GM19397 (cell line): ENCODE data around the gene ARID3A.

ENCODE experiments used
- ATAC-seq: cut with Tn5 transposase; IDR thresholded peaks from one replicate; pipeline ENCODE4 v1.9.1; 2021; ENCODE audit warnings: mild to moderate bottlenecking, moderate library complexity; ENCODE audit not compliant: unreplicated experiment

ARID3A gene

DNA sequence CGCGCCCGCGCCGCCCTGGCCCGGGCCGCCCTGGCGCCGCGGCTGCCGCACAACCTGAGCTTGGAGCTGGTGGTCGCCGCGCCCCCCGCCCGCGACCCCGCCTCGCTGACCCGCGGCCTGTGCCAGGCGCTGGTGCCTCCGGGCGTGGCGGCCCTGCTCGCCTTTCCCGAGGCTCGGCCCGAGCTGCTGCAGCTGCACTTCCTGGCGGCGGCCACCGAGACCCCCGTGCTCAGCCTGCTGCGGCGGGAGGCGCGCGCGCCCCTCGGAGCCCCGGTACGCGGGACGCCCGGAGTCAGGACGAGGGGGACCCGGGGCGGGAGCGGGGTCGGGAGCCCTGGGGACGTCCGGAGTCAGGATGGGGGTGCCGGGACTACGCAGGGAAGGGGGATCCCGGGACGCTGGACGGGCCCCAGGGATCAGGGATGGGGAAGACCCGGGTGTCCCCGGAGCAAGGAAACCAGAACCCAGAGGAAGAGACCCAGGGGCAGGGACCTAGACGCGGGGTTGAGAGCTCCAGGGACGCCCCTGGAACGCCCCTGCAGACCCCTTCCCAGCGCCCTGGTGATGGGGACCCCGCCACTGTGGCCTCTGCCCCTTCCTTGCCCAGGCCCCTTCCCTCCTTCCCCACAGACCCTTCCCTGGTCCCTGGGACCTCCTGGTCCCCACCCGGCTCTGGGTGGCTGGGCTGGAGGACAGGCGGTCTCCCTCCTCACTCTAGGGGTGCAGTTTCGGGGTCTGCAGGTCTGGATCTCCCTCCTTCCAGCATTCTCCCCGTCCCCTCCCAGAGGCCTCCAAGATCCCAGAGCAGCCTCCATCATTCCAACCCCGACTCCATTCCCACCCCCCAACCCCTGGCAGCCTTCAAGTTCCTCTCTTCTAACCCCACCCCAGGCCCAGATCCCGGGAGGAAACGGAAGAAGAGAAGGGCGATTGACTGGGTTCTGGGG lies 75.0 kb downstream of the ARID3A start:
- ATAC-seq, result no peak

DNA sequence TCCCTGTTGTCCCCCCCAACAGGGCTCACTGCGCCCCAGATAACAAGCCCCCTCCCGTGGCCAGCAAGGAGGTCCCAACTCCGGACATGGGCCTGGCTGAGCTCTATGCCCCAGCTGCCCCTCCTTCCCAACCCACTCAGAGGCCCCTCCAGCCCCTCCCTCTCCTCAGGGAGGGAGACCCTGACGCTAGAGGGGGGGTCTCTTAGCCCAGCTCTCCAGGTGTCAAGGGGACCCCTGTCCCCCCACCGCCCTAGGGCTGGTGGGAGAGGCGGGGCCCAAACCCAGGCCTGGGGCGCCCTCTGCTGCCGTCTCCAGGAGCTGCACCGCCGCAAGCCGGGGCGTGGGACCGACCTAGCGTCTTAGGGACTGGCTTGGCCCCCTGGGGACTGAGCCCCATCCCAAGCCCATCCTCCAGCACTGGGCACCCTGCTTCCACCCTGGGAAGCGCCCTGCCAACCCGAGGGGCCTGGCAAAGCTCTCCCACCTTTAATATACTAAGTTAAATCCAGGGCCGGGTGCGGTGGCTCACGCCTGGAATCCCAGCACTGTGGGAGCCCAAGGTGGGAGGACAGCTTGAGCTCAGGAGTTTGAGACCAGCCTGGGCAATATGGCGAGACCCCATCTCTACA lies 75.8 kb downstream of the ARID3A start:
- ATAC-seq, result no peak

DNA sequence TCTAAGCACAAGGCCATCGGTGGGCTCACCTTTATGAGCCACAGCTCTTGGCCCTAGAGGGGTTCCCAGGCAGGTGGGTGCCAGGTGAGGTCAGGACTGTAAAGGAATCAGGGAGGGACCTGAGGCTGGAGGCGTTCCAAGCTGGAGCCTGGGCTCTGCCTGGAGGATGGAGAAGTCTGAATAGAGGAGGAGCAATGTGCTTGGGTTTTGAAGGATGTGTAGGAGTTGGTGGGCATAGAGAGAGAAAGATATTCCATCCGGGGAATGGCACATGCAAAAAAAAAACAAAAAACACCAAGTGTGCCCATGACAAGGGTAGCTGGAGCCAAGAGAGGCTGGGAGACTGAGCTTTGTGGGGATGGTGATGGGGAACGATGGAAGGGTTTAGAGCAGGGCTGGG lies 76.8 kb downstream of the ARID3A start:
- no peak for ATAC-seq

DNA sequence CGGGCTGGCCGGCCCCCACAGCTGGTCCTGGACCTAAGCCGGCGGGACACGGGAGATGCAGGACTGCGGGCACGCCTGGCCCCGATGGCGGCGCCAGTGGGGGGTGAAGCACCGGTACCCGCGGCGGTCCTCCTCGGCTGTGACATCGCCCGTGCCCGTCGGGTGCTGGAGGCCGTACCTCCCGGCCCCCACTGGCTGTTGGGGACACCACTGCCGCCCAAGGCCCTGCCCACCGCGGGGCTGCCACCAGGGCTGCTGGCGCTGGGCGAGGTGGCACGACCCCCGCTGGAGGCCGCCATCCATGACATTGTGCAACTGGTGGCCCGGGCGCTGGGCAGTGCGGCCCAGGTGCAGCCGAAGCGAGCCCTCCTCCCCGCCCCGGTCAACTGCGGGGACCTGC lies 77.4 kb downstream of the ARID3A start:
- no peak for ATAC-seq

DNA sequence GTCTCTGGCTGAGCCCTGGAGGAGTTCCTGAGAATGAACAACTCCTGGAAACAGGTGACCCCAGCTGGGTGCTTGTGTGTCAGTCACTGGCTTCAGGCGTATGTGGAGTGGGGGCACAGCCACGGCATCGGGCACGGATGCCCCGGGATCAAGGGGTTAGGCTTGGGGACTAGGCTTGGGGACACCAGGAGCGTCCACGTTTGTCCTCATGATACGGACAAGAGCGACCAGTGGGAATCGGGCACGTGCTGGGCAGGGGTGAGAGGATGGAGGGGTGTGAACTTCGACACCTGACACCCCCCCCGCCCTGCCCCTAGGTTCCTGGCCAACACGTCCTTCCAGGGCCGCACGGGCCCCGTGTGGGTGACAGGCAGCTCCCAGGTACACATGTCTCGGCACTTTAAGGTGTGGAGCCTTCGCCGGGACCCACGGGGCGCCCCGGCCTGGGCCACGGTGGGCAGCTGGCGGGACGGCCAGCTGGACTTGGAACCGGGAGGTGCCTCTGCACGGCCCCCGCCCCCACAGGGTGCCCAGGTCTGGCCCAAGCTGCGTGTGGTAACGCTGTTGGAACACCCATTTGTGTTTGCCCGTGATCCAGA lies 78.5 kb downstream of the ARID3A start:
- ATAC-seq, result no peak

DNA sequence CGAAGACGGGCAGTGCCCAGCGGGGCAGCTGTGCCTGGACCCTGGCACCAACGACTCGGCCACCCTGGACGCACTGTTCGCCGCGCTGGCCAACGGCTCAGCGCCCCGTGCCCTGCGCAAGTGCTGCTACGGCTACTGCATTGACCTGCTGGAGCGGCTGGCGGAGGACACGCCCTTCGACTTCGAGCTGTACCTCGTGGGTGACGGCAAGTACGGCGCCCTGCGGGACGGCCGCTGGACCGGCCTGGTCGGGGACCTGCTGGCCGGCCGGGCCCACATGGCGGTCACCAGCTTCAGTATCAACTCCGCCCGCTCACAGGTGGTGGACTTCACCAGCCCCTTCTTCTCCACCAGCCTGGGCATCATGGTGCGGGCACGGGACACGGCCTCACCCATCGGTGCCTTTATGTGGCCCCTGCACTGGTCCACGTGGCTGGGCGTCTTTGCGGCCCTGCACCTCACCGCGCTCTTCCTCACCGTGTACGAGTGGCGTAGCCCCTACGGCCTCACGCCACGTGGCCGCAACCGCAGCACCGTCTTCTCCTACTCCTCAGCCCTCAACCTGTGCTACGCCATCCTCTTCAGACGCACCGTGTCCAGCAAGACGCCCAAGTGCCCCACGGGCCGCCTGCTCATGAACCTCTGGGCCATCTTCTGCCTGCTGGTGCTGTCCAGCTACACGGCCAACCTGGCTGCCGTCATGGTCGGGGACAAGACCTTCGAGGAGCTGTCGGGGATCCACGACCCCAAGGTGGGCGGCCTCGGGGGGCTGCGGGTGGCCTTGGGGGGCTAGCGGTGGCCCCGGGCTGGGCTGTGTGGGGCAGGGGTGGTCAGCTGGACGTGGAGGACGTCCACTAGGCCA lies 79.2 kb downstream of the ARID3A start:
- no peak for ATAC-seq

DNA sequence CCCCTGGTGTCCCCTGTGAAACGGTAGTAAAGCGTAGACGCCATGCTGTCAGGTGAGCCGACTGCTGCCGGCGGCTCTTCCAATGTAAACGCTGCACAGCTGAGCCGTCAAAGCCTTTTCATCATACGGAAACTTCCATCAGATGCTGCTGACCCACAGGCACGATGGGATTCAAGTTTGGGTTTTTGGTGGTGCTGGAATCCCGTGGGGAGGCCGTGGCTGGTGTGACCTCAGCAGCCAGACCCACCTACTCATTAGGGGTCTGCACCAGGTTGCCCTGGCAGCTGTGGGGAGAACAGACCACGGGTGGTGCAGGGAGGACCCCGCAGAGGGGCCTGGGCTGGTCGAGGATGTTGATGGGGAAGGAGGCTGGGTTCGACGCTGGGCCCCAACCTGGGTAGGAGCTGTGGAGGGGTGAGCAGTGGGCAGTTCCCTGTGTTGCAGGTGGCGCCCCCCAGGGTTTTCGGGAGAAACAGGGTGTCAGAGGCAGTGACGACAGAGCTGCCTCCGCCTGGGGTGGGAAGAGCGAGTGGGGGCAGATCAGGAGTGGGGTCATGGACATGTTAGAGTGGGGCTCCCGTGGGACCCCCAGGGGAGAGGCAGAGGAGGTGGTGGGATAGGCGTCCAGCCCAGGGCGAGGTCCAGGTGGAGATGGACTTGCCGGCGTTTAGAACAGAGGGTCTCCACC lies 81.0 kb downstream of the ARID3A start:
- ATAC-seq, result no peak

DNA sequence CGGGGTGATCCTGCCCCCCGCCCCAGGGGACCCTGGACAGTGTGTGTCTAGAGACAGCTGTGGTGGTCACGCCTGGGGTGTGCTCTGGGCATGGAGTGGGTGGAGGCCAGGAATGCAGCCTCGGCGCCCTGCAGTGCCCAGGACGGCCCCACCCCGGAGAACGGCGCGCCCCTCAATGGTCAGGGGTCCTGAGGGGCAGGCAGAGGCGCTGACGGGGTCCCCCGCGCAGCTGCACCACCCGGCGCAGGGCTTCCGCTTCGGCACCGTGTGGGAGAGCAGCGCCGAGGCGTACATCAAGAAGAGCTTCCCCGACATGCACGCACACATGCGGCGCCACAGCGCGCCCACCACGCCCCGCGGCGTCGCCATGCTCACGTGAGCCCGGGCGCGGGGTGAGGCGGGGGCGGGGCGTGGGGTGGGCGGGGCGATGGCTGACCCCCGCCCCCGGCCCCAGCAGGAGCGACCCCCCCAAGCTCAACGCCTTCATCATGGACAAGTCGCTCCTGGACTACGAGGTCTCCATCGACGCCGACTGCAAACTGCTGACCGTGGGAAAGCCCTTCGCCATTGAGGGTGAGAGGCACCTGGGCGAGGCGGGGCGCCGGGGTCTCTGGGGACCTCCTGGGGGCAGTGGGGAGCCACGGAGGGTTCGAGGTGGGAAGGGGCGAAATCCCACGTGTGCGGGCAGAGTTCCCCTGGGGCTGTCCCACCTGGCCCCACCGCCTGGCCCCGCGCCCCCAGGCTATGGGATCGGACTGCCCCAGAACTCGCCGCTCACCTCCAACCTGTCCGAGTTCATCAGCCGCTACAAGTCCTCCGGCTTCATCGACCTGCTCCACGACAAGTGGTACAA lies 81.8 kb downstream of the ARID3A start:
- no peak for ATAC-seq

DNA sequence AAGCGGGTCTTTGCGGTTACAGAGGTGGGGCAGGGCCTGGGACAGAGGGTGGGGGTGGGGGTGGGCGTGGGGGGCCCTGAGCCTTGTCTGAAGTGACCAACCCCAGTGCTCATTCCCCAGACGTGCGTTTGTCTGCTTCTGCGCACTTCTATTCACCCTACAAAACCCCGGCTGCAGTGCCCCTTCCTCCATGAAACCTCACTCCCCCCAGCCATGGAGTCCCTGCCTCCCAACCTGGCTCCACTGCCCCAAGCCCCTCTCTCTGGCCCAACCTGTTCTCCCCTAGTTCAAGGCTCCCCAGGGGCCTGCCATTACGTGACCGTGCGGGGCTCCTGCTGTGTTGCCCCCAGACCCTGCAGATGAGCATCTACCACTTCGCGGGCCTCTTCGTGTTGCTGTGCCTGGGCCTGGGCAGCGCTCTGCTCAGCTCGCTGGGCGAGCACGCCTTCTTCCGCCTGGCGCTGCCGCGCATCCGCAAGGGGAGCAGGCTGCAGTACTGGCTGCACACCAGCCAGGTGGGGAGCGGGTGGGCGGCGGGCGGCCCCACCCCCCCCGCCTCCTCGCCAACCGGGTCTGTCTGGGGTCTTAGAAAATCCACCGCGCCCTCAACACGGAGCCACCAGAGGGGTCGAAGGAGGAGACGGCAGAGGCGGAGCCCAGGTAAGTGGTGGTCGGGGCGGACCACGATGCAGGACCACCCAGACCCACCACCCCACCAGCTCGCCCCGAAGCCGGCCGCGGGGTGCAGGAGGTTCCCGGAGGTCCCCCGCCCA lies 82.6 kb downstream of the ARID3A start:
- ATAC-seq, result no peak

DNA sequence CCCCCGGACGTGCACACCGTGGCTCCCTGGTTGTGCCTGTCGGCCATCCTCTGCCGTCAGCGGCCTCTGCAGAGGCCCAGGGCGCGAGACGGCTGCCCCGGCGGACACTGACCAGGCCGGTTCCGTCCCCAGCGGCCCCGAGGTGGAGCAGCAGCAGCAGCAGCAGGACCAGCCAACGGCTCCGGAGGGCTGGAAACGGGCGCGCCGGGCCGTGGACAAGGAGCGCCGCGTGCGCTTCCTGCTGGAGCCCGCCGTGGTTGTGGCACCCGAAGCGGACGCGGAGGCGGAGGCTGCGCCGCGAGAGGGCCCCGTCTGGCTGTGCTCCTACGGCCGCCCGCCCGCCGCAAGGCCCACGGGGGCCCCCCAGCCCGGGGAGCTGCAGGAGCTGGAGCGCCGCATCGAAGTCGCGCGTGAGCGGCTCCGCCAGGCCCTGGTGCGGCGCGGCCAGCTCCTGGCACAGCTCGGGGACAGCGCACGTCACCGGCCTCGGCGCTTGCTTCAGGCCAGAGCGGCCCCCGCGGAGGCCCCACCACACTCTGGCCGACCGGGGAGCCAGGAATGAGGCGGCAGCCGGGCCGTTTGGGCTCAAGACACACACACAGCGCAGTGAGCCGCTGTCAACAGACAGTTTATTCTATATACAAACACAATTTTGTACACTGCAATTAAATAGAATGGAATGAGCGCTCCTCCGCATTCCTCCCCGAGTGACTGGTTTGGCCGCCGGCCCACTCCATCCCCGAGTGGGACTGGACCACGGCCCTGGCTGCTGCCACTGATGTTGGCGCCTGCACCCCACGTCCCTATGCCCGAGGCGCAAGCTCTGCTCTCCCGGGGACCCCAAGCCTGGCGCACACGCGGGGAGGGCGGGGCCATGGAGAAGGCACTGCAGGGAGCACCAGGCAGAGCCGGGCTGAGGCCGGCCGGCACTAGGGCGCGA lies 83.5 kb downstream of the ARID3A start:
- ATAC-seq, result no peak

DNA sequence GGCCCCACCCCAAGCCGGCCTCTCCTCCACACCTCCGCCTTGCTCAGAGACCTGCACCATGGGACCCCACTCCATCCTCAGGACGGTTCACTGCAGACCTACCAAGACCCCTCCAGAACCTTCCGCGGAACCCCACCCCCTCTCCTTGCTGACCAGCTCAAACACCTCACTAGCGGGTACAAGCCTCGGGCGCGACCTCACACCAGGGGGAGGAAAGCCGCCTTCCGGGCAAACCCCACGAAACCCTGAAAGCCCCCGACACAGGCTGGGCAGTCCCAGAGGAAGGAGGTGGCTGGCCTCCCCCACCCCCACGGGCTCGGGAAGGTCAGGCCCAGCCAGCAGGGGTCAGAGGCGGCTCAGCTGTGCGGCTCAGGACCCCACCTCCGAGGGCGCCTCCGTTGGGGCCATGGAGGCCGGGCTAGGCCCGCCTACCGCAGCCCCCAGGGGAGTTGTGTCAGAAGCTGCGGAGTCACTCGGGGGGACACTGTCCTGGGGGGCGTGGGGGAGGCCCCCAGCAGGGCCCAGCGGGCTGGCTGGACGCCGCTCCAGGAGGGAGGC lies 84.2 kb downstream of the ARID3A start:
- ATAC-seq, result no peak

DNA sequence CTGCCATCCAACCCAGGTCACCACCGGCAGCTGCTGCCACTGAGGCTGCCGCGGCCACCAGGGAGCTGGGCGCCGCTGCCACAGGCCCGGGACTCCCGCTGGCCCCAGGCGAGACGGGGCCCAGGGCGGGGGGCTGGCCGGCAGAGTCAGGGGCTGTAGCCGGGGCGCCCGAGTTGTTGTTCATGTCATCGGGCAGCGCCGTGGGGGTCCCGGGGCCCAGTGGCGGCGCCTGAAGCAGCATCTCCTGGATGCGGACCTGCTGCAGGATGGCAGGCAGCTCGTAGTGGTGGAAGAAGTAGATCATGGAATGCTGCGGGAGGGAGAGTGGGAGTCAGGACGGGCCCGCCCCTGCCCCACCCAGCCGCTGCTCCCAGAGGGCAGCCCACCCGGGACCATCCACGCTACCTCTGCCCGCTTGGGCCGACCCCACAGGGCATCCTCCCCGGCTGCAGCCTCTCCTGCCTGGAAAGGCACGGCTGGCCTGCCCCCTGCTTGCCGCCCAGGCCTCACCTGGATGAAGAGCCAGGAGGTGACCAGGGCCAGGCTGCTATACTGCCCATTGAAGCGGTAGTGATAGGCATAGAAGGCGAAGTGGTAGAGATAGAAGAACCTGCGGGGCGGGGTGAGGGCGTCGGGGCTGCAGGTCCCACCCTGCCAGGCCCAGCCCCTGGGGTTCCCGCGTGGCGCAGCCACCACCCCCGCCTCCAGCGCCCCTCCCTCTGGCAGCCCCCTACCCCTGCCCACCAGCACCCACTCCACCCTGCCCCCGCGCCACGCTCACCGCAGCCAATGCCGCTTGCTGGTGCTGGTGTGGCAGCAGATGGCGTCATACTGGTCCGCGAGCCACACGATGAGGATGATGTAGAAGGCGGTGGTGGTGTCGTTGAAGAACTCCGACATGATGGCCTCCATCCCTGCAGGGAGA lies 85.0 kb downstream of the ARID3A start:
- no peak for ATAC-seq

DNA sequence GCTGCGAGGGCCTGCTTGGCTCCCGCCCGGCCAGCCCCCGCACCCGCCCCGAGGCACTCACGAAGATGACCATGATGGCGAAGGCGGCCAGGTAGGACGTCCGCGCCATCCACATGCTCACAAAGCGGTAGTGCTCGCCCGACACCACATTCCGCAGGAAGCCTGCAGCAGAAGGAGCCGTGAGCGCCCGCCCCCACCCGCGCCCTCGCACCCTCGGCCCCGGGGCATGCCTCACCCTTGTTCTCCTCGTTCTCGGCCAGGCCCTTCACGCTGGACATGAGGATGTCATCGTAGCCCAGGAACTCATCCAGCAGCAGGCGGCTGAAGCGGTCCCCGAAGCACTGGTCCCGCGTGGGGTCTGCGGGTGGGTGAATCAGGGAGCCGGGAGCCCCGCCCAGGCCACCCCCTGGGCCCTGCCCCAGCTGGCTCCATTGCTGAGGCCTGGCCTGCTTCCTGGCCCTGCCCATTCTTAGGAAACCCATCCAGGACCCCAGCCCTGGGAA lies 86.0 kb downstream of the ARID3A start:
- ATAC-seq, result no peak

DNA sequence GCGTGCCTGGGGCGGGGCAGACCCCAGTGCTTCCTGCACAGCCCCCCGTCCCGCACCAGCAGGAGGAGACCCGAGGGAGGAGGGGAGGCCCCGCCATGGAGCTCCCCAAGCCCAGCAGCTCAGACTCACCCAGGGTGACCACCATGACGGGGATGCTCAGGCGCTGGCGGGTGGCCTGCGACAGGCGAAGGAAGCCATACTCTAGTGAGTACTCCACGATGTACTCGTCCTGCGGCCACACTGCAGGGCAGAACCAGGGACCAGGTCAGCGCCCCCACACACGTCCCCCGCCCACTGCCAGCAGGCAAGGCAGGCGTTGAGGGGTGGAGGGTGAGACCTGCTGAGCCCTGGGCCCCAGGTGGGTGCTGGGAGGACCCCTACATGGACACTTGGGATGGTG lies 86.5 kb downstream of the ARID3A start:
- no peak for ATAC-seq

DNA sequence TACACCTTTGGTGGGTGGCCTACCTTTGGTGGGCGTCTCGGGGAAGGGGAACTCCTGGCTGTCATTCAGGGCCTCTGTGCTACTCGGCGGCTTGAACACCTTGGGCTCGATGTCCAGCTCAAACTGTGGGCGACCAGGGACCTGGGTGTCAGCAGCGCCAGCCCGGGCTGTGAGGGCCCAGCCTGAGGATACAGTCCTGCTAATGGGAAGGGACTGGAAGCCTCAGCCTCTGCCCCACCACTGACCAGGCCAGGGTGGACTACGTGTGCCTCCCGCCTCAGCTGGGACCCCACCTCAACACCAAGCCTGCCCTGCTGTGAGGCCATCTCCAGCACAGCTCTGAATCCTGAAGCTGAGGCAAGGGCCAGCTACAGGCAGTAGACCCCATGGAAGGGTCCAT lies 87.4 kb downstream of the ARID3A start:
- ATAC-seq, result no peak
